DMS153 treated with DMSO at 0.1 percent for 48 hours (cell line): ENCODE data around the gene MLH3.
A peak's percentile ranks its signal among the peaks of the same experiment; 100 is the strongest.

ENCODE experiments used
- DNase-seq: peaks from one replicate; lab custom pipeline; 2025; ENCODE audit not compliant: unreplicated experiment; lab: John Stamatoyannopoulos, UW

Gene MLH3

DNA sequence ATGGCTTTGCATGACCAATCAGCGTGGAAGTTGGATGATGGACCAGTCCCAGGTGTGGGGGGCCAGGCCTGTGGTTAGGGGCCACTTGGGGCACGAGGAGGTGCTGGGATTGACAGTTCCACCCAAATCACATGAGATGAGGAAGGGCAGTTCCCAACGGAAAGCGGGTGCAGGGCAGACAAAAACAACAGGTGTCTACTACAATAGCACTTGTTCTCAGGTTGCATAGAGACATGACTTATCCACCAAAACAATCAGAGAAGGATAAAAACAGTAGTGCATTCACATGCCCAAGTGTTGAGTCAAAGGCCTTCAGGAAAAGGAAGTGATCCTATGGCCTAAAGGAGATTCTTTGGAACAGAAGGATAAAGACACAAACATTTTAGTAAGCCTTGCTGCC, 63.1 kb downstream of the MLH3 start:
- DNase-seq = peak; percentile 13

DNA sequence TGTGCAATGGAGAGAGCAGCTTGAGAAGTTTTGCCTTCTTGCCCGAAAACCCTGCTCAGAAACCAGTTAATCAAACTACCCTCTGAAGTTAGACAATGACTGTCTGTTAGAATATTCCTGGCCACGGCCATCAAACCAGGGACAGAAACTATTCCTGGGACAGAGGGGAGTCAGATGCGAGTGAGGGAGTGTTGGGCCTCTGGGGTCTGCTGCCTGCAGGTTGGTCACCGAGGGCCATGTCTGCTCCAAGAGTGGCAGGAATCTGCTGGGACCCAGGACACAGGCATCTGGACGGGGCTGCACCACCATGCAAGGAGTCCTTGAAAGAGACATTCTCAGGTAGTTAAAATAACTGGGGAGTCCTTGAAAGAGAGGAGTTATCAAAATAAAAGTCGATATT, 65.5 kb downstream of the MLH3 start:
- no peak for DNase-seq

DNA sequence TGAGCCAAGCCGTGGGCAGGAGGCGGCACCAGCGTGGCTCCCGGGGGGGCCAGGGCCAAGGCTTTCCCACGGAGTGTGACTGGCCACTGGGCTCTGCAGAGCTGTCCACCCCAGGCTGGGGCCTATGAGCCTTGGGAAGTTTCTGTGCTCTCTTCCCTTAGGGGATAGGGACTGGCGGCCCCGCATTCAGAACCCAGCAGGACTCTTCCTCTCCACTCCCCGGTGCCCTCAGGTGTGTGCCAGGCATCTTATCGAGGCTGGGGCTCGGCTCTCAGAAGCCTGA, 66.3 kb downstream of the MLH3 start:
- no peak for DNase-seq

DNA sequence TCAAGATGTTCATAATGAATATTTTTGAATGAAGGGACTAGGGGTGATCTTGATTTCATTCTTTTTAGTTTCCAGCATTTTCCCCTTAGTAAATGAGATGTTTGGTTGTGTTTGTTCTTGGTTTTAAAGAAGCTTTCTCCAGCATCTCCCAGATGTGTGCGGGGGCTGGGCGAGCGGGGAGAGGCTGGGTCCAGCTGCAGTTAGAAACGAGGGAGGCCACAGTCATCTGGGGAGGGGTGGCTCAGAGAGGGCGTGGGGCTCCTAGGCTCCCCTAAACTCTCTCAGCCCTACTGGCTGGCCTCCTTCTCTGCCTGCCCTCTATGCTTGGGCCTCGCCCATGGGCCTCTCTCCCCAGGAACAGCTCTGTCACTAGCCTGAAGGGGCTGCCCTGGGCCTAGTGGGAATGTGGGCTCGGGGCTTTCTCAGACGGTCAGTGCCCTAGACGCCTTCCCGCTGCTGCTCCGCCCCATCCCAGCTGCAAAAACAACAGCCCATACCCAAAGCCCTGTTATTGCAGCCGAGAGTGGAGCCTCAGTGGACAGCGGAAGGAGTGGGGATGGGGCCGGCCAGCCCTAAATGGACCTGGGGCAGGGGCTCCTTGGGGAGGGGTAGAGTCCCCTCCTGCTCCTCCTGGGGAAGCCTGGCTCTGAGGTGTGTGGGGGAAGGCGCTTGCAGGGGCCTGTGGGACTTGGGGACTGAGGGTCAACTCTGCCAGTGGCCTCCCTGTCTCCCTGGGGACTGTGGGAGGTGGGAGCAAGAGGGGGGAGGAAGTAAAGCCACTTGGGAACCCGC, 66.8 kb downstream of the MLH3 start:
- DNase-seq = no peak

DNA sequence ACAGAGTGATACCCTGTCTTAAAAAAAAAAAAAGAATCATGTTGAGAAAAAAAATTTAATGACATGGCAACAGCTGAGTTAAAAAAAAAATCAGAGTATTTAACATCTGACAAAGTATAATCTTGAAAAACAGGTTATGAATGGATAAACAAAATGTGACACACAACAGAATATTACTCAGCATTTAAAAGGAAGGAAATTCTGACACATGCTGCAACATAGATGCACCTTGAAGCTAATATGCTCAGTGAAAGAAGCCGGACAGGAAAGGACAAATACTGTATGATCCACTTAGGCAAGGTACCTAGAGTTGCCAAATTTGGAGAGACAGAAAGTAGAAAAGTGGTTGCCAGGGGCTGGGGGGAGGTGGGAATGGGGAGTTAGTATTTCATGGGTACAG, 67.9 kb downstream of the MLH3 start:
- no peak for DNase-seq

DNA sequence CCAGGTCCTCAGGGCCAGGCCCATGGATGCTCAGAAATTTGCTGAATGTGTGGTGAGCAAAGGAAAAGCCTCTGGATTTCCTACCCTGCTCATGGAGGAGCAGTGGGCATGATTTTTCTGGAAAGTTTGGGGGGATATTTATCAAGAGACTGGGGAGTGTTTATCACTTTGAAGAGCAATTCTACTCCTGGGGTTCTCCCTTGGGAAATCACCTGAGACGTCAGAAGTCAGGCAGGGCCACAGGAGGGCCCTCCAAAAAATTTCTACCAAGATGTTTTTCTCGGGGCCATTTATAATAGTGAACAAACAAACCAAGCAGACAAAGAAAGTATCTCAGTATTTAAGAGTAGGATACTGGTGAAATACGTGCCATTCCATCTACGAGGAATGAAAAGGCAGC, 68.6 kb downstream of the MLH3 start:
- DNase-seq = no peak

DNA sequence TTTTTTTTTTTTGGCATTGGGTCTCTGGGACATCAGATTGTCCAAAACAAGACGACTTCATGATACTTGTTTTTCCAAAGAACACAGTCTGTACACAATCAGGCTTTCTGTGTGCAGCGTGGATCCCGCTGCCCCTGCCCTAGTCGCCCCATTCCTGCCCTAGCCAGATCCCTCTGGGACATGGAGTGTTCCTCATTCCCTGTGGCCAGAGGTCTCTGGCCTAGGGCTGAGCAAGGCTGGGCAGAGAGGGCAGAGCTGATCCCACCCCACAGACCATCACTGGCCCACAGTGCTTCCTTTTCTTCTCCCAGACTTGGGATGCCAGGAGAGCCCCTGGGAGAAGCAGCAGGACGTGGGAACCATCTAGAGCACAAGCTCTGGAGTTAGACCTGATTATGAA, 69.4 kb downstream of the MLH3 start:
- DNase-seq = no peak

DNA sequence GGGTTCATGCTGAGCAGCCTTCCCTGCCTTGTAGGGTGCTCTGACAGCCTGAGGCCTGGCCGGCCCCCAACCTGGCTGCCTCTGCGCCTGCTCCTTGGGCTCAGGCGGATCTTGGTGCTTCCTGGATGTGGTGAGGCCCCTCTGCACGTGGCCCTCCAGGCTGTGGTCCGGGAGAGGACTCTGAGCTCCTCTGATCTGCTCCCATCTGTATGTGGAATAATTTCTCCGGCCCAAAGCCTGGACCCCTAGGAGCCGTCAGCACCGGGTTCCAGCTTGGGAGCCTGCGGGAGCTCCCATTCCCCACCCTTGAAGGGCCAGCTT, 69.8 kb downstream of the MLH3 start:
- DNase-seq = no peak

DNA sequence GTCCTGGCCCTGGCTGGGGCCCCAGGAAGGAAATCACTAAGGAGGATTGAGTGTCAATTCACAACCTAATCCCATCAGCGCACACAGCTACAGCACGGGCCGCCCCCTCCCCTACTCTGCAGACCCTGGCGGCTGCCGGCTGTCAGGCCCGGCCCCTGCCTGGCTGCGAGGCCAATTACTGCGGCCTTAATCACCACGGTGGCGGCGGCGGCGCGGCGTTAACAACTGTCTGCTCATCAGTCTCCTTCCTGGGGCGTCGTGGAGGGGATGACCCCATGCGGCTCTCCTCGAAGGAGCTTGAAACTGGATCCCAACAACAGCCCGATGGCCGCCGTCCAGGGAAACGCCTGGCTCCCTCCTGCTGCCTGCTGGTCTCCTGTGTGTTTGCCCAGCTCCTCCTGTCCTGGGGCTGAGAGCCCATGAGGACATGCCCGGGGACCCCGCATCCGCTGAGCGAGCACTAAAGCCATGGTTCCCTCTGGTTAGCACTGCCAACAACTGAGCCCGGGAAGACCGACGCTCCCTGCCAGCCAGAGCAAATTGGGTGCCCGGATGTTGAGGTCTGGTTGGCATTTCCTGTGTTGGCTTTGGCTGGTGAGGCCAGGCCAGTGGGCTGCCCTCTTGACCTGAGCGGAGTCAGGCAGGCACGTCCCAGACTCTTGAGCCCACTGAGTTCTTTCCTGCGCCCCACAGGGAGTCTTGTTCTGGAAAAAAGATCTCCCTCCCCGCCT, 70.4 kb downstream of the MLH3 start:
- no peak for DNase-seq

DNA sequence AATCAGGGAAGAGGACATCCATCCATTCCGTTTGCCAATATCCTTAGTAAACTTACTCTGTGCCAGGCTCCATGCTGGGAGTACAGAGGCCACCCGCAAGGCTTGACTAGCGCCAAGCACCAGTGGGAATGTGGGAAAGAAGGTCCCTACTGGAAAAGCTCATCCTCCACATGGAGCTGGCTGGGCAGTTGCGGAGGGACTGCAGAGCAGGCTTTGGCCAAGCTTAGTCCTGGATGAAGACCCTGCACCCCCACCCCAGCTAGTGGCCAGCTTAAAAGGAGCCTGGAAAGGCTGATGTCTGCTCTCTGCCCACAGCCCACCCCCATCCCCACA, 70.9 kb downstream of the MLH3 start:
- no peak for DNase-seq

DNA sequence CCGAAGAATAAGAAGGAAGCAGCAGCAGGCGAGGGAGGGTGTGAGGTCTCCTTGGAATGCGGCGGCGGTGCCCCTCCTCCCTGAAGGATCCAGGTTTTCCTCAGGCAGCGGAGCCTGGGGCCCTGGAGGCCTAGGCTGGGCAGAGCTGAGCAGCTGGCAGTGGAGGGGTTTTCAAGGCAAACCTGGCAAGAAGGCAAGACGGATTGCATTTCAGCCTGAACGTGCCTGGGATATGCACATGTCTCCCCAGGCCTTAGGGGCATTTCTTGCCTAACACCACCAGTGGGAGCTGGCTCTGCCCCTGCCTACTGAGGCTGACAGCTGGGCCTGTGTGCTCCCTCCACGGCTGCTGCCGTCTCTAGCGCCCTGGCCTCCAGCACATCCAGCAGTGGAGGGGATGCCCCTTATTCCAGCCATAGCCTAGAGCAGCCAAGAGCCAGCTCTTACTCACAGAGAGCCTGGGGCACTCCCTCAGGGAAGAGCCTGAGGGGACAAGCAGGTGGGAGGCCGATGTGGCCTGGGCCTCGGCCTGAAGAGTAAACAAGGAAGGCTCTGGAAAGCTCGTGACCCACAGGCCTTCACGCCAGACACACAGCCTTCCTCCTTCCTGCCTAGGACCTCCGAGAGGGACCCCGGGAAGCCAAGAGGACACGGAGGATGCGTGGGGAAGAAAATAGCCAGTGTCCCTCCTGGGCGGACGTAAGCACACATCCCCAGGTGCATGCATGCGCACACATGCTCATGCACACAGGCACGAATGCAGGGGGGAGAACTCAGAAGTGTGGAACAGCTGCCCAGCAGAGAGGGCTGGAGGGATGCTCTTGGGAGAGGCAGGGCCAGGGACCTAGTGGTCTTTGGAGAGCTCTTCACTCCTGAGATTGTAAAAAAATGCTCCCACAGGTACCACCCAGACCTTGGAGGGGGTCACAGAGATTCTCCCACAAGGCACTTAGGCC, 71.5 kb downstream of the MLH3 start:
- no peak for DNase-seq

DNA sequence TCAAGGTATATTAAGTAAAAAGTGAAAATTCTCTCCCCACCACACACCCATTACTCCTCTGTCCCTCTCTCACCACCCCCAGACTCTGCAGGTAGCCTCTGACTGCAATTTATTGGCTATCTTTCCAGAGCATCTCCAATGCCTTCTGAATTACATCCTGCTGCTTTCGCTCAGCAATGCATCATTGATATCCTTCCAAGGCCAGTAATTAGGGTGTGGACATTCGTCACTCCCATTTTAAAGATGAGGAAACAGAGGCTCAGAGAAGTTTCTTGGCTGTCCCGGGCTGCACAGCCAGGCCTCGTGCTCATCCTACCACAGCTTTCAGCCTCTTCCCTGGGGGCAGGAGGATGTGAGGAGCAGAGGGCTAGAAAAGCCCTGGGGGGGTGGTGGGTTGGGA, 72.2 kb downstream of the MLH3 start:
- DNase-seq = no peak

DNA sequence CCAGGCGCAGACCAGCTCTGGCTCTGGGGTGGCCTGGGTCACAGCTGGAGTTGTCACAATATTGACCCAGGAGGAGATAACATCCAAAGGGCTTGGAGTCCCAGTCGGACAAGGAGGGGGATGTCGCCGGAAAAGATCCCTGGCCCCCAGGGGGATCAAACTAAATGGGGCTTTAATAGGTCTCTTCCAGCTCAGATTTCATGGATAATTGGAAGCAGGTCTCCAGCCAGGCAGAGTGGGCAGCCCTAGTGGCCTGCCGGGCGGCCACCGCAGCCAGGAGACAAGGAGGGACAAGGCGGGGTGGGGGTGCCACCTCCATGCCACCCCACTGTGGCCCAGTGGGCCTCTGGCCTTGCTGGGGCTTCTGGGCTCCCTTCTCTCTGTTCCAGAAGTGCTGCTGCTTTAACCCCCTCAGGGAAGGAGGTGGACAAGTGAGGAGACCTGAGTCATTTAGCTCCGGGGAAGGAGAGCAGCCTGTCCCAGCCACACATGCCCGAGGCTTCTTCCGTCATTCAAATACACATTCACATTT, 72.8 kb downstream of the MLH3 start:
- DNase-seq = no peak

DNA sequence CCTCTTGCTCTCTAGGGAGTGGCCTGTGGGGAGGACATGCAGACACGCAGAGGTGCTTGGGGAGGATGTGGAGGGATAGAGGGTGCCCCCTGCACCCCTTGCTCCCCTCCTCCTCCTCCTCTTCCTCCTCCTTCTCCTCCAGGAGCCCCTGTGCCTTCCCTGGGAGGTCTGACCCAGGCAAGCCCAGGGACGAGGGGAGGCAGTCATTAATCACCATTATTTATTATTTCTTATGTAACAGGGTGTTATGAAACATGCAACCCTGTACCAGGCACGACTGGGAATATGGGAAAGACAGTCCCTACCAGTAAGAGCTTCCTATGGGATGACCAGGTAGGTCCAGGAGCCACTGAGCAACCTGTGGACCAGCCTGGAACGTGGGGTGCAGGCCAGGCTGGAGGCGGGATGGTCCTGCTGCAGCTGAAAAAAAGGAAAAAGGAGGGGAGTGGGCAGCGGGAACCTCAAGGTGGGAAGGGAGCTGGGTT, 73.3 kb downstream of the MLH3 start:
- no peak for DNase-seq

DNA sequence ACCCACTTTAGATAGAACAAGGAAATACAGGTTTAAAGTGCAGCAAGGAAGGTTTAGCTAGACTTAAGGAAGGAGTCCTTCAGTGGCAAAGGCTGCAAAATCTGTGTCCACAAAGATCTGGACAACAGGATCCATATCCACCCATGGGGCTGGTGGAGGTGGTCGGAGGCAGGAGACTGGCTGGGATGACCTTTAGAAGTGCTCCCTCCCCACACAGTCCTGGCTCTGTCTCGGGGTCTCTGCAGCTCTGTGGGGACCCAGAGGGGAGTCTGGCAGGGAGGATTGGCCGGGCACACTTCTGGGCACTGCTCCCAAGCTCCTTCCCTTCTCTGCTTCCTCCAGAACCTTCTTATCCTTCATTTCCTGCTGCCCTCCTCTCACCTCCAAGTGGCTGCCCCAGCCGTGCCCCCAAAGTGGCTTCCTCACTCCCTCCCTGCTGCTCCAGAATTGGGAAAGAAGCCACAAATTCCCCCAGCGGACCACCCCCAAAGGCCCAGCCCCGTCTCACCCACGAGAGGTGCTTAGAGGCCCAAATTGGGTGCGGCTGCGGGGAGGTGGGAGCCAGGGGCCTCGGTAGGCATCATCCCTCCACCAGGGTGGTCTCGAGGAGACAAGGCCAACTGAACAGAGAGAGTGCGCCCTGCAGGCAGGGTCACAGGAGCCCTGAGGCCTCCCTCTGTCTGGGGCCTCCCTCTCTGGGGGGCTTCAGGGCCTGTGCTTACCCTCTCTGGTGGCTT, 73.9 kb downstream of the MLH3 start:
- DNase-seq = no peak

DNA sequence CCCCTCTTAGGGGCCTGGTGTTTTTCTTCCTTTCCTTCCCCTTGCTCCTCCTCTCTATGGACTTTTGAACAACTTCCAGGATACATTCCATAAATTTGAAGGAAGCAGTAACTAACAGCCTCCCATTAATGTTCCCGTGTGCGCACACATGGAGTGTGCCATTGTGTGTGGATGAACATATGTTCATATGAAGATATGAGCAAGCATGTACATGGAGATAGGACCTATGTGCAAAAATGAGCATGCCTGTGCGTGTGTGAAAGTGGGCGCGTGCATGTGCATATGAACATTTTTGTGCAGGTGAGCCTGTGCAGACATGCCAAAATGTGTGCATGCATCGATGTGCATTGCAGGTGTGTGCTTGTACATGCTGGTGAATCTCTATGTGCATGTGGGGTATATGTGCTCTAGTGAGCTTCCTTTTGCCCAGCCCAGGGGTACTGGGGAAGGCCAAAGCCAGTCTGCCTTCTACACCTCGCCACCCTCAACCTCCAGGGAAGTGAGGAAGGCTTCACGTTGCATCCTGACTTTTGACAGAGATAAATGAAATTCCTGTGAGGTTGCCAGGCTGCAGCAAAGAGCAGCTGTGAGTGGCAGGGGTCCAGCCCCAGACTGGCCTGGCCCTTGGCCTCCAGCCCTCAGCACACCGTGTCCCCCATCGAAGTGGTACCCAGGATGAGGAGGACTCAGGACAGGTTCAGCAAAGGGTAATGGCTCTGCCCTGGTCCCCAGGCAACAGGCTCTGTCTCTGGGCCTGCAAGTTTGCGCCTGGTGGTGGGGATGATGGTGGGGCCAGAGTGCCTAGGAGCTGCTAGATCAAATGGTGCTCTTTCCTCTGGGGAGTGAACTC, 74.8 kb downstream of the MLH3 start:
- no peak for DNase-seq

DNA sequence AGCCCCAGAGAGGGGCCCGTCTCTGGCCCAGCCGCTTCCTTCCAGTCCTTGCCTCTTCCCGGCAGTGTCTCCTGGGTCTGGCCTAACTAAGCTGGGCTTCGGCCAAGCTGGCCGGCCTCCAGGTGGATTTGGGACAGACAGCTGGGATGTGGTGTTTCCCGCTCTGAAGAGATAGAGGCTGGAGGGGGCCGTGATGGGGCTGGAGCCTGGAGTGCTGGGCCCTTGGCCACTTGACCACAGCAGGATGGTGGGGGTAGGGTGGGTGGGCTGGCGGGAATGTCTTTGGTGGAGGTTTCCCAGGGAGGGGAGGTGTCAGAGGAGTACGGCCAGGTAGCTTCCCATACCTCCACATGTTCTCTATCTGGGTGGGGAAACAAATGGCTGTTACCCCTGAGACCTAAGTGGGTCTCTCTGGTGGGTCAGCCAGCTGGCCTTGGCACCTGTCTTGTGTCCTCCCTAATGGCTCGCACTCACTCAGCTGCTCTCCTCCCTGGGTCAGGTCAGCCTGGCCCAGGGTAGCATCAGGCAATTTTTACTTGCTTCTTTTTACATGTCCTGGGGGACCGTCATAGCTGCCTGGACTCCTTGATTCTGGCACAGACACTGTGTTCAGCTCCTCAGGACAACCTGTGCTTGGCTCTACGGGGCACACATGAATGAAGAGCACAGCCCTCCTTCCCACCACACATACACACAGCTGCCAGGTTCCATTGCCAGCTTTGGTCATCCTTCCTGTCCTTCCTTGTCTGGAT, 76.0 kb downstream of the MLH3 start:
- no peak for DNase-seq

DNA sequence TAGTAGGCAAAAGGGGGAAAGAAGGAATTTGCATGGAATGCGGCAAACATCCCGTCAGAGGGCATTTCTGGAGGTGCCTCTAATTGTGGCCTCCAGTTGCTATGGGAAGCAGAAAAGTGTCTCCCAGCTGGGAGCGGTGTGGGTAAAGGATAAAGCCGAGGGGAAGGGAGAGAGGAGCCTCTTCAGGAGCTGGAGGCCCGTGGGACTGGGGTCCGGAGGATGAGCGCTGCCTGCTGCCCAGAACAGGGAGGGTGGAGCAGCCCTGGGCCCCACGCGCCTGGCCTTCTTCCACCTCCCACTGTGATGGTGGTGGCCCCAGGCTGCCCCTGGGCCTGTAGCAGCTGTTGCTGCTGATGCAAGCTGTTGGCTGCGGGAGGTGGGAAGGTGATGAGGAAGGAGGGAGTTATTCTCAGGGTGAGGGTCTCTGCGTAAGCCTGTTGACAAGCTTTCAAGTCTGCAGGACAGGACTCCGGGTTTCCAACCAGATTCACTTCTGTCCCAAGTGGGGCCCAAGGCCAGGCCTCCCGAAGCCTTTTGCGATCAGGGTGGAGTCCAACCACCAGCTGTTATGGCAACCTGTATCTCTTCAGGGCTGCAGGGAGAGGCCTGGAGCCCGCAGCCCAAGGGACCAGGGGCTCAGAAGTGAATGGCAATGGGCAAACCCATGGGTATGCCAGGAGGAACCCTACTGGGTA, 76.8 kb downstream of the MLH3 start:
- DNase-seq = no peak

DNA sequence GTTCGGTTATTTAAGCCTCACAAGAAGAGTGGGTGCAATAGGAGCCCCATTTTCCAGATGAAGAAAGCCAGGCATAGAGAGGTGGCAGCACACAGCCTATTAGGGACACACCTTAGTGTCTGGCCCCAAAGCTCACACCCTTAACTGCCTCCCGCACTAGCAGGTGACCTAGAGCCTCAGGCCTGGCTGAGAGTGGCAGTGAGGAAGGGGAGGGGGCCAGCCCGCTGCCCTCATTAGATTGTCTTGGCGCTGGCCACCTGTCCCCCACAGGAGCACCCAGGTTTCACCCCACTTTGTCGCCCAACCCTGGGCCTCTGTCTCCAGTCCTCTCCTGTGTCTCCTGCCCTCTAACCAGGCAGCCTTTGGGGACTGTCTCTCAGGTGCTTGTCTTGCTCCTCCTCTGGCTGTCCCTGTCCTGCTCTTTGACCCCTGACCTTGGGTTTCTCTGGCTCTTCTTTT, 77.3 kb downstream of the MLH3 start:
- no peak for DNase-seq
